Aorta (tissue), 5 donors: Measurements from ENCODE around the gene ICA1L. TPM values are rescaled to one million over a fixed set of nuclear protein-coding genes. Genes with fewer than 3 reads are reported as not detected.

Source experiments
- ATAC-seq: fragments of 200-7000 bp; cut with Tn5 transposase; one replicate; pipeline ENCODE4 v1.9.1; 2022; ENCODE audit warnings: moderate library complexity; ENCODE audit not compliant: low FRiP score
- DNase-seq, 2 donors: peaks; one replicate each; pipeline ENCODE4 v3.0.0-alpha.2; 2020
- H3K27ac ChIP-seq, 2 donors: one replicate each; pipeline ENCODE4 v1.5.1; 2013; ENCODE audit warnings: low read length in 2 of 2, mild to moderate bottlenecking in 2 of 2, moderate library complexity in 2 of 2, control low read depth in 1 of 2, inconsistent platforms in 1 of 2, low read depth in 1 of 2
- H3K27me3 ChIP-seq, 2 donors: one replicate each; pipeline ENCODE4 v1.6.1; 2013; ENCODE audit warnings: control low read depth in 1 of 2, low read length in 1 of 2, mild to moderate bottlenecking in 1 of 2, moderate library complexity in 1 of 2; ENCODE audit not compliant: insufficient read depth in 2 of 2, control insufficient read depth in 1 of 2
- H3K36me3 ChIP-seq, 2 donors: one replicate each; pipeline ENCODE4 v1.6.1; 2013; ENCODE audit warnings: control low read depth in 1 of 2, low read length in 1 of 2, mild to moderate bottlenecking in 1 of 2; ENCODE audit not compliant: insufficient read depth in 2 of 2, control insufficient read depth in 1 of 2
- H3K4me1 ChIP-seq, 2 donors: one replicate each; pipeline ENCODE4 v1.6.1; 2013; ENCODE audit warnings: low read length in 2 of 2, control low read depth in 1 of 2, mild to moderate bottlenecking in 1 of 2, moderate library complexity in 1 of 2; ENCODE audit not compliant: insufficient read depth in 2 of 2, control insufficient read depth in 1 of 2
- H3K4me3 ChIP-seq, 2 donors: one replicate each; pipeline ENCODE4 v1.5.1; 2013; ENCODE audit warnings: low read length in 2 of 2, control low read depth in 1 of 2, mild to moderate bottlenecking in 1 of 2
- H3K9me3 ChIP-seq: one replicate; pipeline ENCODE4 v1.6.1; 2013; ENCODE audit warnings: mild to moderate bottlenecking, low read length; ENCODE audit not compliant: control insufficient read depth
- WGBS, 2 donors: extraction: QIAGEN DNeasy Blood & Tissue Kit; methylation state at CpG; one replicate each; pipeline ENCODE4 v1.1.7; 2013; 5-methylcytosine and 5-hydroxymethylcytosine counted together
- intact Hi-C, 2 donors: fragments of 100-400 bp; cut with DNase I; formaldehyde crosslinking; loops; one replicate each; pipeline versions ENCODE4 v1.14.2 to v1.15.0; 2022
- polyA plus RNA-seq, 2 donors: library from polyadenylated mRNA; stranded (reverse); fragments of 200-250 nt; gene quantifications; one replicate each; pipeline ENCODE4 v1.2.3, GENCODE V29; 2013
- total RNA-seq, 2 donors: library from RNA; stranded (reverse); fragmentation: NEBNext Ultra II Directional; extraction: Animal tissue kit (Norgen Biotek cat#: 25700); gene quantifications; one replicate each; pipeline ENCODE4 v1.2.1, GENCODE V29; 2021
- donor health status: healthy with polysubstance abuse.
- donor health status: Bipolar disorder and iron deficiency.
- donor health status: DM: no; HTN: no; CAD: no.
- donor health status: DM: no; HTN: no; CAD: no.
- donor health status: DM: yes; HTN: yes; CAD: no.

Gene ICA1L
- total and polyA plus RNA-seq, 4 donors: 4.8 to 10.3 (median 8.0) TPM

- H3K36me3 ChIP-seq: no peaks in the 10 kb centered on the region
- no peaks in the 10 kb centered on the region for H3K4me1 ChIP-seq
- intact Hi-C loops: no loop called here
- H3K27ac ChIP-seq: no peak overlapping the region
- peak; percentile 63 for ATAC-seq
- H3K9me3 ChIP-seq: no peaks in the 10 kb centered on the region
- H3K4me3 ChIP-seq: no peak overlapping the region
- H3K27me3 ChIP-seq: no peaks in the 10 kb centered on the region
- WGBS, 2 donors: 25 to 29% methylated on average over 6 of the region's 6 CpGs
- DNase-seq: no peak
Measured at GRCh38 chr2:202831242-202832220, 40.0 kb downstream of the ICA1L start.

- DNase-seq: no peak
- no peaks in the 10 kb centered on the region for H3K36me3 ChIP-seq
- no peaks in the 10 kb centered on the region for H3K9me3 ChIP-seq
- H3K4me1 ChIP-seq: no peaks in the 10 kb centered on the region
- no peak for ATAC-seq
- H3K27me3 ChIP-seq: no peaks in the 10 kb centered on the region
- H3K27ac ChIP-seq: no peak overlapping the region
- intact Hi-C loops: no loop called here
- H3K4me3 ChIP-seq: no peak overlapping the region
- WGBS, 2 donors: 97 to 100% methylated on average over 1 of the region's 1 CpG
Measured at GRCh38 chr2:202824901-202825300, 46.7 kb downstream of the ICA1L start.

- no peak overlapping the region for H3K27ac ChIP-seq
- no peaks in the 10 kb centered on the region for H3K27me3 ChIP-seq
- 96 to 98% methylated on average over 2 of the region's 2 CpGs for WGBS, 2 donors
- intact Hi-C loops: no loop called here
- no peaks in the 10 kb centered on the region for H3K4me1 ChIP-seq
- no peak for DNase-seq
- no peaks in the 10 kb centered on the region for H3K36me3 ChIP-seq
- no peak for ATAC-seq
- no peaks in the 10 kb centered on the region for H3K9me3 ChIP-seq
- H3K4me3 ChIP-seq: no peak overlapping the region
Measured at GRCh38 chr2:202822411-202822810, 49.2 kb downstream of the ICA1L start.

GRCh38 chr2:202821206-202822160 is 50.1 kb downstream of the ICA1L start:
- no peaks in the 10 kb centered on the region for H3K9me3 ChIP-seq
- DNase-seq (no peak), ATAC-seq (no peak)
- intact Hi-C loops: no loop called here
- H3K4me3 ChIP-seq: no peak overlapping the region
- H3K27me3 ChIP-seq: no peaks in the 10 kb centered on the region
- WGBS, 2 donors: 88 to 92% methylated on average over 7 of the region's 7 CpGs
- no peak overlapping the region for H3K27ac ChIP-seq
- no peaks in the 10 kb centered on the region for H3K36me3 ChIP-seq
- H3K4me1 ChIP-seq: no peaks in the 10 kb centered on the region

GRCh38 chr2:202818321-202818720 is 53.2 kb downstream of the ICA1L start:
- H3K9me3 ChIP-seq: no peaks in the 10 kb centered on the region
- H3K27ac ChIP-seq: peak overlapping the region in 1 of 2 donors; percentile 40
- DNase-seq: no peak
- no peaks in the 10 kb centered on the region for H3K36me3 ChIP-seq
- WGBS, 2 donors: 71 to 73% methylated on average over 3 of the region's 3 CpGs
- no peak for ATAC-seq
- intact Hi-C loops: no loop called here
- H3K27me3 ChIP-seq: no peaks in the 10 kb centered on the region
- no peak overlapping the region for H3K4me3 ChIP-seq
- peaks cover 0 to 3% of the 10 kb centered on the region in 2 donors for H3K4me1 ChIP-seq

- Histone ChIP-seq H3K27me3 (no peaks in the 10 kb centered on the region), H3K36me3 (no peaks in the 10 kb centered on the region), H3K4me1 (peaks cover 0 to 3% of the 10 kb centered on the region in 2 donors), H3K4me3 (no peak overlapping the region), H3K9me3 (no peaks in the 10 kb centered on the region), H3K27ac (no peak overlapping the region)
- intact Hi-C loops: no loop called here
- ATAC-seq (no peak), DNase-seq (no peak)
- WGBS, 2 donors: 43 to 45% methylated on average over 1 of the region's 1 CpG
Measured at GRCh38 chr2:202817771-202818170, 53.8 kb downstream of the ICA1L start.

GRCh38 chr2:202815548-202816360 is 55.8 kb downstream of the ICA1L start:
- intact Hi-C loops: no loop called here
- WGBS, 2 donors: 4 to 5% methylated on average over 4 of the region's 4 CpGs
- peak overlapping the region in 1 of 2 donors; percentile 82 for H3K27ac ChIP-seq
- ATAC-seq (peak; percentile 79), DNase-seq (no peak)
- no peaks in the 10 kb centered on the region for H3K27me3 ChIP-seq
- H3K4me1 ChIP-seq: peaks cover 0 to 3% of the 10 kb centered on the region in 2 donors
- no peaks in the 10 kb centered on the region for H3K9me3 ChIP-seq
- H3K4me3 ChIP-seq: peak overlapping the region in 1 of 2 donors; percentile 59
- H3K36me3 ChIP-seq: no peaks in the 10 kb centered on the region

- DNase-seq (no peak), ATAC-seq (no peak)
- Histone ChIP-seq H3K9me3 (no peaks in the 10 kb centered on the region), H3K27me3 (no peaks in the 10 kb centered on the region), H3K4me1 (peaks cover 0 to 3% of the 10 kb centered on the region in 2 donors), H3K27ac (peak overlapping the region; percentile 15 to 51), H3K4me3 (no peak overlapping the region), H3K36me3 (no peaks in the 10 kb centered on the region)
- intact Hi-C loops: no loop called here
- 98 to 100% methylated on average over 1 of the region's 1 CpG for WGBS, 2 donors
Measured at GRCh38 chr2:202814226-202814625, 57.3 kb downstream of the ICA1L start.
